Measurements from ENCODE around the gene EIF4A3. TPM values are rescaled to one million over a fixed set of nuclear protein-coding genes. Genes with fewer than 3 reads are reported as not detected.

EIF4A3 gene
- total RNA-seq, 1 donor from 2014 or later: 77.2 TPM

GRCh38 chr17:80184423-80184714 lies 37.4 kb upstream of the EIF4A3 start:
- DNase-seq (ENCODE audit: low spot score in 2 of 2, unreplicated experiment in 2 of 2): no peak
- no peaks in the 10 kb centered on the region for H3K4me1 Mint-ChIP-seq
- TF ChIP-seq CTCF (IDR thresholded peaks at IDR 0.05; ENCODE audit: unreplicated experiment): no peak
- no peak overlapping the region for H3K27ac Mint-ChIP-seq
- no peaks in the 10 kb centered on the region for H3K9me3 Mint-ChIP-seq
- H3K4me3 Mint-ChIP-seq: no peak overlapping the region
- no peaks in the 10 kb centered on the region for H3K36me3 Mint-ChIP-seq
- H3K27me3 Mint-ChIP-seq (ENCODE audit: low read depth): no peaks in the 10 kb centered on the region

- Mint-ChIP-seq H3K27ac (no peak overlapping the region), H3K36me3 (no peaks in the 10 kb centered on the region), H3K27me3 (ENCODE audit: low read depth) (no peaks in the 10 kb centered on the region), H3K4me1 (no peaks in the 10 kb centered on the region), H3K9me3 (no peaks in the 10 kb centered on the region), H3K4me3 (no peak overlapping the region)
- no peak for TF ChIP-seq CTCF (IDR thresholded peaks at IDR 0.05; ENCODE audit: unreplicated experiment)
- no peak for DNase-seq (ENCODE audit: low spot score in 2 of 2, unreplicated experiment in 2 of 2)
Measured at GRCh38 chr17:80183581-80184422, 36.9 kb upstream of the EIF4A3 start.

GRCh38 chr17:80182845-80183223 lies 35.9 kb upstream of the EIF4A3 start:
- Mint-ChIP-seq H3K27me3 (ENCODE audit: low read depth) (no peaks in the 10 kb centered on the region), H3K27ac (no peak overlapping the region), H3K9me3 (no peaks in the 10 kb centered on the region), H3K4me3 (no peak overlapping the region), H3K4me1 (no peaks in the 10 kb centered on the region), H3K36me3 (no peaks in the 10 kb centered on the region)
- DNase-seq (ENCODE audit: low spot score in 2 of 2, unreplicated experiment in 2 of 2): no peak
- TF ChIP-seq CTCF (IDR thresholded peaks at IDR 0.05; ENCODE audit: unreplicated experiment): no peak

GRCh38 chr17:80182118-80182844 lies 35.4 kb upstream of the EIF4A3 start:
- Mint-ChIP-seq H3K9me3 (no peaks in the 10 kb centered on the region), H3K27ac (no peak overlapping the region), H3K27me3 (ENCODE audit: low read depth) (no peaks in the 10 kb centered on the region), H3K4me3 (no peak overlapping the region), H3K36me3 (no peaks in the 10 kb centered on the region), H3K4me1 (no peaks in the 10 kb centered on the region)
- no peak for TF ChIP-seq CTCF (IDR thresholded peaks at IDR 0.05; ENCODE audit: unreplicated experiment)
- DNase-seq (ENCODE audit: low spot score in 2 of 2, unreplicated experiment in 2 of 2): no peak

GRCh38 chr17:80181431-80181830 lies 34.5 kb upstream of the EIF4A3 start:
- DNase-seq (ENCODE audit: low spot score in 2 of 2, unreplicated experiment in 2 of 2): no peak
- Mint-ChIP-seq H3K36me3 (no peaks in the 10 kb centered on the region), H3K27me3 (ENCODE audit: low read depth) (no peaks in the 10 kb centered on the region), H3K27ac (no peak overlapping the region), H3K9me3 (no peaks in the 10 kb centered on the region), H3K4me1 (no peaks in the 10 kb centered on the region), H3K4me3 (no peak overlapping the region)
- no peak for TF ChIP-seq CTCF (IDR thresholded peaks at IDR 0.05; ENCODE audit: unreplicated experiment)

All from mesothelial cell of epicardium (in vitro differentiated cells).